T1000 (cell line): ENCODE results near the gene TMEM109.

Source experiments
- DNase-seq: peaks from one replicate; lab custom pipeline; 2025; ENCODE audit warnings: mixed read lengths; lab: John Stamatoyannopoulos, UW

Gene TMEM109

DNA sequence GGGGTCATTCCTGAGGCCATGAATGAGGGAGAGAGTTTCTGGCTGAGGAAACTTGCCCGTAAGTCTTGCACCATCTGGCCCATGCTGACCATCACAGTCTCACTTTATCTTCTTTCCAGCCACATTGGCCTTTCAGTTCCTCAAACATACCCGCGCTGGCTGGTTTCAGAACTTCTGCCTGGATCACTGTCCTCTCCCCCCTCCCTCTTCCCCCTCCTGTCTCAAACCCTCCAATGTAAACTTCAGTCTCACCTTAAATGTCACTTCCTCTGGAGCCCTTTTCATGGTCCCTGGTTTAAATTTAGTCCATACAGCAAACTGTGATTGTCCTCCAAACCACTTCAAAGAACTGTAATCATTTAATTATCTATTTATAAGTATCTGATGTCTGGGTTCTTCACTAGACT, 3.7 kb upstream of the TMEM109 start:
- no peak for DNase-seq

DNA sequence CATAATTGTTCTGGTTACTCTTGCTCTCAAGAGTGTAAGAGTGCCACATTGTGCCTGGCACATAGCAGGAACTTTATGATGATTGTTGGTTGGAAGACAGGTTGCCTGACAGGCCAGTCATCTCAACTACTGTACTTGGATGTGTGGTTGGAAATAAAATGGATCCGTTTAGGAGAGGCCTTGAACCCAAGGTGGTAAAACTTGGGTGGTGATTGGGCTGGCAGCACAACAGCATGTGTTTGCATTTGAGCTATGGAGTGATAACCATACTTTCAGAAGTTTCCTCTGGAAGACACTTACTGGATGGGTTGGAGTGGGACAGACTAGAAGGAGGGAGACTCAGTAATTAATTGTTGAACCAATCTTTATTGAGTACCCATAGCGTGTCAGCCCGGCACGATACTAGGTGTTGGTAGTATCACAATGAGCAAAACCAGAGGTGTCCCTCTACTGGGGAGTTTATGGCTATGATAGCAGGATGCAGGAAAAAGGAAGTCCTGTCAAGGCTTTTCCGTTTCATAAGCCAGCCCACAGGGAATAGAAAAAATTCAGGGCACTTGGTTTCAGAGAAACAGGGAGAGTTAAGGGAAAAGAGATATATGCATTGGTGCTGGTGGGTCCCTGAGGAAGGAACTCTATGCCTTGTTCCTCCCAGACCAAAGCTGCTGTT, 3.1 kb upstream of the TMEM109 start:
- DNase-seq = no peak

DNA sequence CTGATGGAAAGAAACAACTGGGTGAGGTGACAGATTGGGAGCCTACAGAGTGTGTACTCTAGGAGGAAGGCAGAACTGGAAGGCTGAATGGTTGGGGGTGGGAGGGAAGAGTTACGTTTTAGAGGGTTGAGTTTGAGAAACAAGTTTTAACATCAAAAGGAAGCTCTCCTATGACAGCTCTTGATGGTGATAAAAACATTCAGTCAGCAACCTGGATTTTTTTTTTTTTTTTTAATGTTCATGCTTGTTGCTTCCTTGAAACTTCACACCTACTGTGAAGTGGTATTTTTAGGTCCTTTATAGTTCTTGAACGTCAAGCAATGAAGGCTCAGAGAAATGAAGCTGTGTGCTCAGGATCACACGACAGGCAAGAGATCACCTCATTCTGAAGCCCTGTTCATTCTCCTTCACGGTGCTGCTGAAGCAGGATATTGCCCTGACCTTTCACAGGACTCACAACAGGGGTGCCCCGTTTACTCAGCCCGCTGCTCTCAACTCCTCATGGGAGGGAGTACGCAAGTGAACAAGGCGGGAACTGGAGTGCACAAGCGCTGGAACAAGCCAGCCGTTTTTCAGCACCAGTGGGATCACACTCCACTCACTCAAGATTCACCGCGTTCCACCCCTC, 1.6 kb upstream of the TMEM109 start:
- no peak for DNase-seq

DNA sequence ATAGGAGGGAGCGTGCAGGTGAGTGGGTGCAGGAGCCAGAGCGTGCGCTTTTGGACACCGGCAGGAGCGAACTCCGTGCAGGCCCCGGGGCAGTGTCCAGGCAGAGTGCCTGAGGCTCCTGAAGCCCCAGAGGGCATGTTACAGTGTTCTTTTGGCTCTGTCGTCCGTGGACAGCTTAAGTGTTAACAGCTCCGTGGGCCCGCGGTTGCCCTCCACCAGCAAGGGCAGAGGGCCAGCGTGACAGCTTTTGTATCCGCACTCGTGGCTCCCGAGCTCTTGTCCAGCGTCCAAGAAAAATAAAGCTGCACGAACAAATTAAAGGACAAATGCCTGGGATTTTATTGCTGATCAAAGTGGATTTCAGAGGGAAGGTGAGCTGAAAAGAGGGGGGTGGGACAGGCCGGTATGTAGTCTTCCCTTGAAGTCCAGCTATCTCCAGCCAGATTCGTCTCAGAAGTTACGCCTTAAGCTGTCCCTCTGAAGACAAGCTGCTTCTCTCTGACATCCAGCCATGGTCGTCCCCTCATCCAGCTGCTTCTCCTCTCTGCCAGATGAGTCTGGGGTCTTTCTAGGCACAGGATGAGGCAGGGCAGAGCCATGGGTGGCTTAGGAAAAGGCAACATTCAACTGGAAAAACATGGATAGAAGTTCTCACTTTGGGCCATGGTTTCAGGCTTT, 968 bp upstream of the TMEM109 start:
- no peak for DNase-seq

DNA sequence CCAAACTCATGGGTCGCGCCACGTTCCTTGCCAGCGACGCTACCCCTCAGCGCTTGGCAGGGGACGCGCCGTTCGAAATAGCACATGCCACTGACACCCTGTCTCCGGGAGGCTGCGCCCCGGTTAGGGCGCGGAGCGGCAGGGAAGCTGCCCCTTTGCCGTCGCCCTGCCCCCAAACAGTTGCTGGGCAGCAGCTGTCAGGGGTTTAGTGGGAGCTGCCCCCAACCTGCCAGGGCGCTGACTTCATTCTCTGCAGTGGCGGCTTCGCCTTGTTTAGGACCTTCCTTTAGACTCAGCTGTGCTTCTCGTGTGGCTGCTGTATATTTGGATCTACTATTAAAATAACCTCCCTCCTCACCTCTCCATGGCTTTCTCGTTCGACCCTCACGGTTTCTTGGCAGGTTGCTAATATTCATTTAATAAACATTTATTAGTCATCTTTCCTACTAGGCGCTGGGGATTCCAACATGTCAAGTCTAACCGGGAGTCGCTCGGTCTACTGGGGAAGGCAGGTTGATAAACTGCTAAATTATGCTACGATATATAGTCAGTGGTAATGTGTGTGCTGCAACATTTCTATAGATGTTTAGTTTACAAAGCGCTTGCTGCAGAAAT, 782 bp downstream of the TMEM109 start:
- DNase-seq = no peak

DNA sequence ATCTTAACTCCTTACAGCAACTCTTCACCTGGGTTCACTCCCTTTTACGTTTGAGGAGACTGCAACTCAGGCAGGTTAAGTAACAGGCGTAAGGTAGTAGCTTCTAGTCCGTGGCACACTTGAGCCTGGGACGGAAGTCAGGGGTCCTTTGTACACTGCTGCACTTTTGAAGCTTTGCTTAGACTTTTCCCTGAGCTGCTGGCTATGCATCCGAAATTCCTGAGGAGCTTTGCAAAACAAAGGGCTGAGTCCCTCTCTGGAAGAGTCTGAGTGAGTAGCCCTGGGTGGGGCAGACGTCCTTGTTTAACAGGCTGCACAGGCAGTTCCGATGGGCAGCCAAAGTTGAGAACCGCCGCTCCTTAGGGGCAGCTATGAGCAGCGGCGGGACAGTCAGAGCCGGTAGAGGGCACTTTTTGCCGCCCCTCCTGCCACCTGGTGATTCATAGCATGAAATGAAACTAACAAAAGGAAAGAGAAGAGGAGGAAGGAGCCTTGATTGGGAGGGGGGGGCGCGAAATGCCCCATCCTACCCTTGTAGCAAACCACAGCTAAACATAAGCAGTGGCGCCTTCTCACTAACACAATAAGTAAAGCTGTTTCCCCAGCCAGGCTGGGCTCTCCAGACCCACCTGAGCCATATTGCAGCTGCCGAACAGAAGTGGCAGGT, 1.4 kb downstream of the TMEM109 start:
- peak; percentile 35 for DNase-seq

- no peak for DNase-seq
These were observed 2.8 kb downstream of the TMEM109 start for GRCh38 chr11:60916669-60917206.

DNA sequence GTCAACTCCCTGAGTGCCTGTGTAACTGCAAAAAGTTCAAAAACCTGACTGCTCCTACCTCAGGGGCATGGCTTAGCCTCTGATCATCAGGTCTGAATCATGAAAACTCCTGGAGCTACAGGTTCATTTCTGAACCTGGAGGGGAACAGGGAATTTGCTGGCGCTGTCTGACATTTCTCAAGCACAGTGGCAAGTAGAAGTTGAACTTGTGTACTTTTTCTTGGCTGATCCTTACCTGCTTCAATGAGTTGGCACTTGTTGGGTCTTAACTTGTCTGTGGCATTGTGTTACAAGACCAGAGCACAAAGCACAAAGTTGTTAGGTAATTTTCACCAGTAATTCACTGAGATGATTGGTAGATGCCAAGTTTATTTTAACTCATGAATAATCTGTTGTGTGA, 3.3 kb downstream of the TMEM109 start:
- no peak for DNase-seq

DNA sequence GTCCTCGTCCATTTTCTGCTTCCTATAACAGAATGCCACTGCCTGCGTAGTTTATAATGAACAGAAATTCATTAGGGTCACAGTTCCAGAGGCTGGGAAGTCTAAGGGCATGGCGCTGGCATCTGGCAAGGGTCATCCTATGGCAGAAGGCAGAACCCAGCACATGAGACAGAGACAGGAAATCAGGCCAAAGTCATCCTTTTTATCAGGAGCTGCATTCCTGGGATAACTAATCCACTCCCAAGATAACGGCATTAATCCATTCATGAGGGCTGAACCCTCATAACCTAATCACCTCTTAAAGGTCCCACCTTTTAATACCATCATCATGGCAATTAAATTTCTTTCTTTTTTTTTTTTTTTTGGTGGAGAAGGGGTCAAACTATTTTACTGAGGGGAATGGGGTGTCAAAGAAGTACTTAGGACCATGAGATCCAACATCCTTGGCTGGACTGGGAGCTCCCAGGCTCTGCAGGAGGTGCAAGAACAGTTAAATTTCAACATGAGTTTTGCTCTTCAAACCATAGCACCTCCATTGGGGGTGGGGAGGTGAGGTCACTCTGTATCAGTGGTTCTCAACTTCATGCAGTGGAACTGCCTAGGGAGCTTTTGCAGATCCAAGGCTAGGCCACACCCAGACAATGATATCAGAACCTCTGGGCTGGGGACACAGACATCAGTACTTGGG, 4.4 kb downstream of the TMEM109 start:
- DNase-seq = no peak

GRCh38 chr11:60918939-60919265, 4.9 kb downstream of the TMEM109 start:
- no peak for DNase-seq

DNA sequence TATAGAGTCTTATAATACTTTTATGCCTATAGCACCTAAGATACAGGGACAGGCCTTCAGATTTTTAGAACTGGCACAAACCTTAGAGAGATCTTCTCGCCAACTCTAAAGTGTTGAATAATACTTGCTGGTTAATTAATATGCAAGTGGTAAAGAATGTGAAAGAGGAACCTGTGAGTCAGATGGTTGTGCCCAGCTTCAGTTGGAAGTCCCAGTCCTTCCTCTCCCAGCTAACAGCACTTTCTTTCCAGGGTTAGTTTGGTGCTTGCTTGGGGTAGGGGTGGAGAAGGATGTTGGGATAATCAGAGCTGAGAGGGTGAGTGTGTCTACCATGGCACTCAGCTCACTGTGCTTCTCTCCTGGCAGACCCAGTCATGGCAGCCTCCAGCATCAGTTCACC, 5.4 kb downstream of the TMEM109 start:
- DNase-seq = no peak

GRCh38 chr11:60919956-60920355, 6.0 kb downstream of the TMEM109 start:
- DNase-seq = no peak

GRCh38 chr11:60921259-60921658, 7.3 kb downstream of the TMEM109 start:
- DNase-seq = no peak

DNA sequence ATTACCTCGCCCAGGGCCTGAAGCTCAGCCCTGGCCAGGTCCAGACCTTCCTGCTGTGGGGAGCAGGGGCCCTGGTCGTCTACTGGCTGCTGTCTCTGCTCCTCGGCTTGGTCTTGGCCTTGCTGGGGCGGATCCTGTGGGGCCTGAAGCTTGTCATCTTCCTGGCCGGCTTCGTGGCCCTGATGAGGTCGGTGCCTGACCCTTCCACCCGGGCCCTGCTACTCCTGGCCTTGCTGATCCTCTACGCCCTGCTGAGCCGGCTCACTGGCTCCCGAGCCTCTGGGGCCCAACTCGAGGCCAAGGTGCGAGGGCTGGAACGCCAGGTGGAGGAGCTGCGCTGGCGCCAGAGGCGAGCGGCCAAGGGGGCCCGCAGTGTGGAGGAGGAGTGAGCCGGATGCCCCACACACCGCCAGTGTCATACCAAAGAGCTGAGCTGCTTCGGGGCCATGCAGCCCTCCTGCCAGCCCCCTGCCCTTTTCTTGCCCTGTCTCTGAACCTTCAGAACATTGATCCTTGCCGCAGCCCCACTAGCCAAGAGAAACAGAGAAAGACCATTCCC, 7.9 kb downstream of the TMEM109 start:
- DNase-seq = no peak

- no peak for DNase-seq
These were observed 8.9 kb downstream of the TMEM109 start for GRCh38 chr11:60922906-60923305.

GRCh38 chr11:60923326-60923725, 9.4 kb downstream of the TMEM109 start:
- DNase-seq = no peak

GRCh38 chr11:60923800-60924109, 9.8 kb downstream of the TMEM109 start:
- no peak for DNase-seq

GRCh38 chr11:60924110-60924905, 10.3 kb downstream of the TMEM109 start, which contains the start of gene TMEM132A:
Gene TMEM132A (plus strand): TSS chr11:60924460. CDS start chr11:60924634, 174 bp downstream.
- peak; percentile 61 for DNase-seq

- DNase-seq = no peak
These were observed 11.2 kb downstream of the TMEM109 start for GRCh38 chr11:60924906-60925853.
